GM12801 (cell line): ENCODE data around the gene TFPI2.

ENCODE experiments used
- TF ChIP-seq, protein P1 (sequence below): IDR thresholded peaks from one replicate; pipeline ENCODE4 v1.5.1; 2011; ENCODE audit warnings: control low read depth; ENCODE audit not compliant: insufficient read length; ENCODE audit errors: extremely low read depth

Gene TFPI2

DNA sequence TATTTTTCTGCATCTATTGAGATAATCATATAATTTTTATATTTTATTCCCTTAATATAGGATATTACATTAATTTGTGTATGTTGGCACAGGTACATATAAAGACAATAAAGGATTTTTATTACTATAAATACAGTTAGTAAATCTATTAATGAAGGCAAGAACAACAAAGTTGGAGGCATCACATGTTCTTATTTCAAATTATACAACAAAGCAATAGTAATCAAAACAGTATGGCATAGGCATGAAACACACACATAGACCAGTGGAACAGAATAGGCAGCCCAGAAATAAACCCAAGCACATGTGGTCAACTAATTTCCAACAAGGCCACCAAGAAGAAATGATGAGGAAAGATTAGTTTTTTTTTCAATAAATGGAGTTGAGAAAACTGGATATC, 11.2 kb downstream of the TFPI2 start:
- TF ChIP-seq, protein P1, sequence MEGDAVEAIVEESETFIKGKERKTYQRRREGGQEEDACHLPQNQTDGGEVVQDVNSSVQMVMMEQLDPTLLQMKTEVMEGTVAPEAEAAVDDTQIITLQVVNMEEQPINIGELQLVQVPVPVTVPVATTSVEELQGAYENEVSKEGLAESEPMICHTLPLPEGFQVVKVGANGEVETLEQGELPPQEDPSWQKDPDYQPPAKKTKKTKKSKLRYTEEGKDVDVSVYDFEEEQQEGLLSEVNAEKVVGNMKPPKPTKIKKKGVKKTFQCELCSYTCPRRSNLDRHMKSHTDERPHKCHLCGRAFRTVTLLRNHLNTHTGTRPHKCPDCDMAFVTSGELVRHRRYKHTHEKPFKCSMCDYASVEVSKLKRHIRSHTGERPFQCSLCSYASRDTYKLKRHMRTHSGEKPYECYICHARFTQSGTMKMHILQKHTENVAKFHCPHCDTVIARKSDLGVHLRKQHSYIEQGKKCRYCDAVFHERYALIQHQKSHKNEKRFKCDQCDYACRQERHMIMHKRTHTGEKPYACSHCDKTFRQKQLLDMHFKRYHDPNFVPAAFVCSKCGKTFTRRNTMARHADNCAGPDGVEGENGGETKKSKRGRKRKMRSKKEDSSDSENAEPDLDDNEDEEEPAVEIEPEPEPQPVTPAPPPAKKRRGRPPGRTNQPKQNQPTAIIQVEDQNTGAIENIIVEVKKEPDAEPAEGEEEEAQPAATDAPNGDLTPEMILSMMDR = no peak

GRCh38 chr7:93877742-93878141, 12.8 kb downstream of the TFPI2 start:
- TF ChIP-seq, protein P1 = no peak

GRCh38 chr7:93873998-93874574, 16.5 kb downstream of the TFPI2 start:
- TF ChIP-seq, protein P1 = no peak

DNA sequence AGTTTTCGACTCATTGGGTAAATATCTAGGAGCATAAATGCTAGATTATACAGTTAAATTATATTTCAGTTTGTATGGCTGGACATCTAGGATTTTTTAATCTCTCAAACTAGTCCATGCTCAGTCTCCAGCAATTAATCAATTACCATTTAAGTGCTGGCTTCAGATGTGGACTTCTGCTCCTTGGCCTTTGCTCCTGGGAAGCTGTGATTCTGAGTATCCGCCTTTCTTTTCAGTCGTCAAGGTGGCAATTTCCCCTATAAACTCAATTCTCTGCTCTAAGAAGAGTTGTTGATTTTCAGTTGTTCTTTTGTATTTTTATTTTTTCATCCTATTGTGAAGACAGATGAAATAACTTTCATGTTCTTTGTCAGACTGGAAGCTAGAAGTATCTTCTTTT, 23.7 kb downstream of the TFPI2 start:
- TF ChIP-seq, protein P1 = no peak

DNA sequence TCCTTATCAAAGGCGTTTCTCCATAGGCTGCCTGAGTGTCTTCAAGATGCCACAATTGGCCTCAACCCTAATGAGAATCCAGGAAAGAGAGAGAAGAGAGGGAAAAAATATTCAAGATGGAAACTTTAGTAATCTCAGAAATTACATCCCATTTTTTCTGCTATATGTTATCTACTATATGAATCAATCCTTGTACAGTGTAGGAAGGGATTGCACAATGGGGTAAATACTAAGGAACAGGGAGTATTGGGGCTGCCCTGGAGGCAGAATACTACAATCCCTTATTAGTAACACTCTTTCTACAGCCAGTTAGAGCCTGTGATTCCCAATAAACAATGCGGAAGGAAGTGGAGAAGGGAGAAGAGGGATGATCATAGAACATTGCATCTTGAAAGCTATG, 27.9 kb downstream of the TFPI2 start:
- TF ChIP-seq, protein P1 = no peak

GRCh38 chr7:93861325-93861949, 29.1 kb downstream of the TFPI2 start:
- TF ChIP-seq, protein P1 = no peak

DNA sequence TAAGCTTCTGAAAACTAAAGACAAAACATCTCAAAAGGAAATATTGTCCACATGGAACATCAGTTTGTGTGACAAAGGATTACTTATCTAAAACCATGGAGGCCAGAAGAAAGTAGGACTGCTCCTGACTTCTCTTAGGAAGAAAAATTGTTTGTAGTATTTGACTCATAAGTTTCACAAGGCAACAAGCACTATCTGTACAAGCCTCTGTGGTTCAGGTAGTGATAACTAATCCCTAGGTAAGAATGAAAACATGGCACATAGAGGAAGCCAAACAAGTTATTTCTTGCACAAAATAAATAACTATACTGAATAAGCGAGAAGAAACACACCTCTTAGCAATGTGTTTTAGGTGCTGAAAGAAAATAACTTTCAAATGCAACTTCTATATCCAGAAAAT, 30.3 kb downstream of the TFPI2 start:
- TF ChIP-seq, protein P1 = no peak
